CD4-positive, CD25-positive, alpha-beta regulatory T cell (primary cell): ENCODE data around the gene OR2A42. TPM values are rescaled to one million over a fixed set of nuclear protein-coding genes. Genes with fewer than 3 reads are reported as not detected.
"Not testable (repeated sequence)": the region's sequence is repeated elsewhere in the genome, so short reads cannot be mapped to it uniquely, and the experiment has no call there.

Source experiments
- ATAC-seq, 2 donors: fragments of 150-1000 bp; cut with Tn5 transposase; one replicate each; pipeline ENCODE4 v1.10.0; 2021; ENCODE audit warnings: low read depth in 2 of 2, moderate number of reproducible peaks in 2 of 2, moderate library complexity in 1 of 2
- DNase-seq, 3 donors: peaks; one replicate each; pipeline versions ENCODE4 v3.0.0 to v3.0.0-alpha.2; 2012 to 2022; ENCODE audit warnings: mixed read lengths in 1 of 3
- H3K27ac ChIP-seq: one replicate; pipeline ENCODE4 v1.7.0; 2013; ENCODE audit warnings: mild to moderate bottlenecking, low read length; ENCODE audit not compliant: insufficient read depth, poor library complexity, severe bottlenecking
- H3K27me3 ChIP-seq: one replicate; pipeline ENCODE4 v1.7.0; 2013; ENCODE audit warnings: low read length; ENCODE audit not compliant: control insufficient read depth, insufficient read depth
- H3K36me3 ChIP-seq: one replicate; pipeline ENCODE4 v1.7.0; 2013; ENCODE audit warnings: mild to moderate bottlenecking, low read length, moderate library complexity; ENCODE audit not compliant: control insufficient read depth, insufficient read depth
- H3K4me1 ChIP-seq: 2 replicates; pipeline ENCODE4 v1.7.0; 2013; ENCODE audit warnings: mild to moderate bottlenecking, low read length; ENCODE audit not compliant: insufficient read depth, control insufficient read depth, poor library complexity, severe bottlenecking
- H3K4me3 ChIP-seq: one replicate; pipeline ENCODE4 v1.7.0; 2013; ENCODE audit warnings: low read depth, mild to moderate bottlenecking, low read length, moderate library complexity
- H3K9me3 ChIP-seq, 2 experiments: 1 replicate in 1 of 2; 2 replicates in 1 of 2; pipeline ENCODE4 v1.7.0; 2013; ENCODE audit warnings: low read length in 2 of 2, mild to moderate bottlenecking in 1 of 2, moderate library complexity in 1 of 2; ENCODE audit not compliant: control insufficient read depth in 2 of 2
- H3K27ac Mint-ChIP-seq, 3 donors: one replicate each; pipeline ENCODE4 v1.8.0; 2020 to 2022; ENCODE audit warnings: mild to moderate bottlenecking in 3 of 3, mixed read lengths in 3 of 3, moderate library complexity in 2 of 3
- H3K27me3 Mint-ChIP-seq: one replicate; pipeline ENCODE4 v1.8.0; 2022; ENCODE audit warnings: mild to moderate bottlenecking, mixed read lengths
- H3K36me3 Mint-ChIP-seq: one replicate; pipeline ENCODE4 v1.8.0; 2020; ENCODE audit warnings: mixed read lengths
- H3K4me1 Mint-ChIP-seq, 4 donors: one replicate each; pipeline ENCODE4 v1.8.0; 2020 to 2022; ENCODE audit warnings: mixed read lengths in 4 of 4, mild to moderate bottlenecking in 1 of 4
- H3K4me3 Mint-ChIP-seq, 4 donors: one replicate each; pipeline ENCODE4 v1.8.0; 2020 to 2022; ENCODE audit warnings: mild to moderate bottlenecking in 4 of 4, mixed read lengths in 4 of 4, moderate library complexity in 3 of 4
- H3K9me3 Mint-ChIP-seq, 7 donors: one replicate each; pipeline ENCODE4 v1.8.0; 2020 to 2022; ENCODE audit warnings: mixed read lengths in 7 of 7, mild to moderate bottlenecking in 3 of 7, moderate library complexity in 2 of 7
- polyA plus RNA-seq, 4 donors: library from polyadenylated mRNA; unstranded; fragments of 300-500 nt; fragmentation: Illumina TruSeq; gene quantifications; one replicate each; pipeline ENCODE4 v1.2.3, GENCODE V29; 2021
- total RNA-seq: library from RNA; stranded (reverse); gene quantifications from one replicate; pipeline ENCODE4 v1.2.3, GENCODE V29; 2022

OR2A42 gene
- total and polyA plus RNA-seq, 5 donors from 2014 or later = 0.14 to 0.30 (median 0.24) TPM; not detected in 2

GRCh38 chr7:144219149-144219548, 20.3 kb downstream of the OR2A42 start:
- H3K4me1 ChIP-seq, H3K36me3 Mint-ChIP-seq, H3K36me3 ChIP-seq, H3K4me3 ChIP-seq, H3K27me3 Mint-ChIP-seq, H3K9me3 Mint-ChIP-seq, H3K4me1 Mint-ChIP-seq, H3K27me3 ChIP-seq, DNase-seq, H3K27ac ChIP-seq, H3K9me3 ChIP-seq, ATAC-seq, H3K27ac Mint-ChIP-seq, H3K4me3 Mint-ChIP-seq: not testable (repeated sequence)

GRCh38 chr7:144218581-144218980, 20.8 kb downstream of the OR2A42 start:
- not testable (repeated sequence) for H3K36me3 ChIP-seq, DNase-seq, H3K27me3 ChIP-seq, H3K4me1 Mint-ChIP-seq, H3K9me3 ChIP-seq, ATAC-seq, H3K36me3 Mint-ChIP-seq, H3K4me1 ChIP-seq, H3K4me3 Mint-ChIP-seq, H3K27me3 Mint-ChIP-seq, H3K4me3 ChIP-seq, H3K27ac ChIP-seq, H3K9me3 Mint-ChIP-seq, H3K27ac Mint-ChIP-seq

GRCh38 chr7:144217200-144217599, 22.2 kb downstream of the OR2A42 start:
- not testable (repeated sequence) for H3K9me3 Mint-ChIP-seq, H3K4me1 Mint-ChIP-seq, DNase-seq, ATAC-seq, H3K4me1 ChIP-seq, H3K27me3 Mint-ChIP-seq, H3K36me3 ChIP-seq, H3K27ac ChIP-seq, H3K27ac Mint-ChIP-seq, H3K36me3 Mint-ChIP-seq, H3K4me3 ChIP-seq, H3K4me3 Mint-ChIP-seq, H3K9me3 ChIP-seq, H3K27me3 ChIP-seq

GRCh38 chr7:144205306-144205705, 34.1 kb downstream of the OR2A42 start:
- not testable (repeated sequence) for H3K36me3 Mint-ChIP-seq, H3K4me1 ChIP-seq, H3K27me3 Mint-ChIP-seq, H3K36me3 ChIP-seq, H3K4me1 Mint-ChIP-seq, H3K27ac Mint-ChIP-seq, H3K9me3 ChIP-seq, H3K4me3 ChIP-seq, H3K9me3 Mint-ChIP-seq, H3K4me3 Mint-ChIP-seq, H3K27me3 ChIP-seq, DNase-seq, H3K27ac ChIP-seq
- ATAC-seq = peak; percentile 24 to 33

GRCh38 chr7:144203086-144203485, 36.3 kb downstream of the OR2A42 start:
- H3K27ac ChIP-seq, H3K36me3 Mint-ChIP-seq, H3K4me1 Mint-ChIP-seq, H3K4me1 ChIP-seq, H3K4me3 ChIP-seq, H3K9me3 ChIP-seq, ATAC-seq, H3K36me3 ChIP-seq, H3K27ac Mint-ChIP-seq, H3K27me3 Mint-ChIP-seq, H3K27me3 ChIP-seq, H3K9me3 Mint-ChIP-seq, H3K4me3 Mint-ChIP-seq, DNase-seq: not testable (repeated sequence)

DNA sequence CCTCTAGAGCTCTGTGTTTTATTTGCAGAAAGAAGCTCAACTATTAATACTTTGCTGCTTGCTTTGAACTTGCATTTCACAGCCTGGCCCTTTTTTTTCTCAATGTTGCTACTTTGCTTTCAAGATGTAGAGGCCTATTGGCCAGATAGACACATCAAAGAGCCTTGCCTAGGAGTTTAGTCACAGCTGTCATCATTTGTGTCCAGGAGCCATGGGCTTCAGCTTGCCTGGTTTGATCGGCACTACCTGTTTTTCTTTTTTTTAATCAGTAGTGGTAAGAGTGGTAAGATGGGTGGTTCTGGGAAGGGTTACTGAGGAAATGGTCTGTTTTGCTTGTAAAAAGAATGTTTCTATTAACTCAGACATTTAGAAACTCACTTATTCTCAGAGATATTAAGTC, 37.4 kb downstream of the OR2A42 start:
- H3K9me3 ChIP-seq, H3K36me3 ChIP-seq, DNase-seq, H3K27me3 Mint-ChIP-seq, H3K4me3 Mint-ChIP-seq, H3K27me3 ChIP-seq, H3K27ac ChIP-seq, H3K4me3 ChIP-seq, H3K4me1 Mint-ChIP-seq, H3K36me3 Mint-ChIP-seq, H3K4me1 ChIP-seq, H3K9me3 Mint-ChIP-seq, H3K27ac Mint-ChIP-seq: not testable (repeated sequence)
- peak; percentile 79 to 85 for ATAC-seq

DNA sequence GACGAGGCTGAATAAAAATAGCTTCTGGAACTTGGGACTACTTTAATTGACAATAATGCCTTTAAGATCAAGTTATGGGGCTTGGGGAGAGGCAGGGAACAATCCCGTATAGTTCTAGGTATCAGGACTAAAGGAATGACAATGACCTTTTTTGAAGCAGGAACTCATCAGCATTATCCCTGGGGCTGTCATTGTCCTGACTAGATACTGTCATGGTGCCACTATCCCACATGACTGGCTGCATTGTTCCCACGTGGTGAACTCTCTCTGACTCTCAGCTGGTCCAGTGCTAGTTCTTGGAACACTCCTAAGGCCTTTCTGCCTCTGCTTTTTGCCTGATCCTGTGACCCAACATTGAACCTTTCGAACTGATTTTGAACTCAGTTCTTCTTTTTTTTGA, 40.5 kb downstream of the OR2A42 start:
- H3K4me1 ChIP-seq, H3K4me3 ChIP-seq, H3K9me3 ChIP-seq, H3K27me3 ChIP-seq, H3K27ac ChIP-seq, H3K27ac Mint-ChIP-seq, H3K9me3 Mint-ChIP-seq, H3K27me3 Mint-ChIP-seq, H3K4me3 Mint-ChIP-seq, H3K36me3 ChIP-seq, H3K36me3 Mint-ChIP-seq, DNase-seq, ATAC-seq: not testable (repeated sequence)
- peaks cover 1 to 10% (median 5%) of the 10 kb centered on the region in 4 donors for H3K4me1 Mint-ChIP-seq

DNA sequence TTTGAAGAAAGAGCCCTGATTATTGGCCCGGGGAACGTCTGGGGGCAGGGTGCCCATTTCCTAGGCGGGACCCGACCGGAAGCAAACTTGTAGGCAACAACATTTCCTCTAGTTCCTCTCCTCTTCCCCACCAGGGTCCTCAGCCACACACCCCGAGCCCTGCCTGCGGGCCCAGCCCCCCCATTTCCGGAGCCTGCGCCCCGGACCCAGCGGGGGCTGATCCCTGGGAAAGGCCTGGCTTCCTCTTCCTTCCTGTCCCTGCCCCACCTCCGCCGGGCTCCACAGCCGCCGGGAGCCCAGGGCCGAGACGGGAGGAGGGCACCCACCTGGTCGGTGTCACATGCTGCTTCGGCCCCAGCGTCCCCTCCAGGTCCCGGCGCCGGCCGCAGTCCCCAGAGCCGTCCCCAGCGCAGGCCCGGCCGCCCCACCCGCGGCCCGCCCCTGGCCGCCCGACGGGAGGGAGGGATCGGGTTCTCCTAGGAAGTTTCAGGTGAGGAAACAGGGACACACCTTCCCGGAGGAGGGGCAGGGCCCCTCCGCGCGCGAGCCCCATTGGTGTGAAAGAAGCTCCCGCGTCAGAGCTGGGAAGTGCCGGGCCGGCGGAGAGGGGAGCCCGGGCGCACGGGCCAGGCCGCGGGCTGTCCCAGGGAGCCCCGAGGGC, 44.1 kb downstream of the OR2A42 start, which contains the start of gene ARHGEF35:
TSS of gene ARHGEF35 (minus strand) at position 622 of the 661 bp plus-strand sequence. CDS start 7,450 bp downstream, outside the sequence.
- H3K27ac ChIP-seq, H3K36me3 Mint-ChIP-seq, DNase-seq, H3K4me1 ChIP-seq, H3K27me3 ChIP-seq, H3K27me3 Mint-ChIP-seq, H3K4me3 ChIP-seq, H3K9me3 Mint-ChIP-seq, H3K36me3 ChIP-seq, H3K9me3 ChIP-seq: not testable (repeated sequence)
- ATAC-seq = peak; percentile 52 to 71
- H3K4me3 Mint-ChIP-seq = peak within 1 kb of the TSS in 3 of 4 donors; percentile 72 to 78 (median 74)
- H3K27ac Mint-ChIP-seq = peak within 1 kb of the TSS in 2 of 3 donors; percentile 14 to 71
- H3K4me1 Mint-ChIP-seq = peaks cover 1 to 10% (median 5%) of the 10 kb centered on the region in 4 donors
